HepG2 (cell line): ENCODE data around the gene NME1. TPM values are rescaled to one million over a fixed set of nuclear protein-coding genes. Genes with fewer than 3 reads are reported as not detected.

Source experiments
- DNMT1 ChIP-seq: sonication (generic); formaldehyde crosslinking; IDR thresholded peaks from 2 replicates; pipeline ENCODE4 v1.5.1; 2020; ENCODE audit warnings: mild to moderate bottlenecking, missing genetic modification reagents
- EHMT2 ChIP-seq: fragments of 200-600 bp; sonication (generic); IDR thresholded peaks from 2 replicates; pipeline ENCODE4 v1.7.0; 2017; ENCODE audit warnings: antibody characterized with exemption, low read depth, low read length, borderline replicate concordance
- ERF ChIP-seq: IDR thresholded peaks from 2 replicates; pipeline ENCODE4 v1.6.1; 2018; ENCODE audit warnings: missing biosample characterization, missing genetic modification reagents
- GATAD1 ChIP-seq: IDR thresholded peaks from 2 replicates; pipeline ENCODE4 v1.6.1; 2016; ENCODE audit warnings: missing genetic modification reagents, missing compliant biosample characterization
- HDAC6 ChIP-seq: fragments of 200-600 bp; sonication (generic); IDR thresholded peaks from 2 replicates; pipeline ENCODE4 v1.7.0; 2017; ENCODE audit warnings: mild to moderate bottlenecking, antibody characterized with exemption, low read length, low read depth
- KMT2A ChIP-seq: sonication (generic); formaldehyde crosslinking; IDR thresholded peaks from 2 replicates; pipeline ENCODE4 v1.4.0; 2020; ENCODE audit warnings: missing genetic modification reagents
- MBD4 ChIP-seq: IDR thresholded peaks from 2 replicates; pipeline ENCODE4 v1.6.1; 2012; ENCODE audit warnings: low read length, inconsistent platforms, borderline replicate concordance
- MED8 ChIP-seq: sonication (generic); formaldehyde crosslinking; IDR thresholded peaks from 2 replicates; pipeline ENCODE4 v1.8.1; 2023; ENCODE audit warnings: mild to moderate bottlenecking, missing genetic modification reagents; ENCODE audit not compliant: insufficient replicate concordance
- MIER3 ChIP-seq: IDR thresholded peaks from 2 replicates; pipeline ENCODE4 v1.6.1; 2016; ENCODE audit warnings: missing compliant biosample characterization, borderline replicate concordance
- RBM39 ChIP-seq: fragments of 200-400 bp; formaldehyde crosslinking; IDR thresholded peaks from one replicate; pipeline ENCODE4 v1.6.1; 2018; ENCODE audit warnings: antibody characterized with exemption, mild to moderate bottlenecking, low read depth, low read length; ENCODE audit not compliant: poor library complexity, severe bottlenecking
- SMARCE1 ChIP-seq: fragments of 450-650 bp; IDR thresholded peaks from 2 replicates; pipeline ENCODE4 v1.6.1; 2017; ENCODE audit warnings: borderline replicate concordance
- TBL1XR1 ChIP-seq: fragments of 150-350 bp; IDR thresholded peaks from 2 replicates; pipeline ENCODE4 v1.6.1; 2014; ENCODE audit warnings: borderline replicate concordance, low read length; ENCODE audit not compliant: partially characterized antibody
- YY1 ChIP-seq: IDR thresholded peaks from 2 replicates; pipeline ENCODE4 v1.6.1; 2011; ENCODE audit warnings: low read length, low read depth, moderate library complexity, mild to moderate bottlenecking; ENCODE audit not compliant: insufficient read depth, insufficient replicate concordance
- ZBTB3 ChIP-seq: sonication (generic); formaldehyde crosslinking; IDR thresholded peaks from 2 replicates; pipeline ENCODE4 v1.4.0; 2020; ENCODE audit warnings: low read depth, mild to moderate bottlenecking, moderate library complexity, missing genetic modification reagents, borderline replicate concordance
- ZFX ChIP-seq: sonication (generic); formaldehyde crosslinking; IDR thresholded peaks from 2 replicates; pipeline ENCODE4 v1.4.0; 2020; ENCODE audit warnings: mild to moderate bottlenecking, low read depth, missing genetic modification reagents, moderate library complexity
- ZFY ChIP-seq: sonication (generic); formaldehyde crosslinking; IDR thresholded peaks from 2 replicates; pipeline ENCODE4 v1.4.0; 2020; ENCODE audit warnings: missing genetic modification reagents
- ZMYM3 ChIP-seq: sonication (generic); formaldehyde crosslinking; IDR thresholded peaks from 2 replicates; pipeline ENCODE4 v1.5.1; 2020; ENCODE audit warnings: mild to moderate bottlenecking, missing genetic modification reagents
- polyA plus RNA-seq, 8 experiments: library from polyadenylated mRNA; depleted of rRNA in 3 of 8; stranded (reverse) in 7 of 8; unstranded in 1 of 8; fragments of >200 nt; fragmentation: Illumina TruSeq in 4 of 8; extraction: Trizol in 4 of 8; gene quantifications; 2 replicates each; pipeline versions ENCODE4 v1.2.1 to v1.2.3, GENCODE V29; 2011 to 2016; ENCODE audit warnings: low read depth in 4 of 8, missing spikeins in 1 of 8, mixed read lengths in 1 of 8; ENCODE audit not compliant: insufficient read depth in 1 of 8
- total RNA-seq, 5 experiments: library from RNA; depleted of rRNA; stranded (reverse); fragments of >200 nt; fragmentation: Illumina TruSeq; extraction: Trizol; gene quantifications; 2 replicates each; pipeline ENCODE4 v1.2.3, GENCODE V29; 2016; ENCODE audit warnings: low read depth in 1 of 5
- TF ChIP-seq, protein P1 (sequence below): sonication (generic); formaldehyde crosslinking; IDR thresholded peaks from 2 replicates; pipeline ENCODE4 v1.4.0; 2020; ENCODE audit warnings: missing genetic modification reagents
- TF ChIP-seq, protein P2 (sequence below): IDR thresholded peaks from 2 replicates; pipeline ENCODE4 v1.6.1; 2016; ENCODE audit warnings: low read depth, missing genetic modification reagents, missing compliant biosample characterization

NME1 gene
- total and polyA plus RNA-seq, 2 of the 13 experiments (the other 11 are each of a cell fraction or from before 2014, with no cell fraction given): 295 to 516 TPM

DNA sequence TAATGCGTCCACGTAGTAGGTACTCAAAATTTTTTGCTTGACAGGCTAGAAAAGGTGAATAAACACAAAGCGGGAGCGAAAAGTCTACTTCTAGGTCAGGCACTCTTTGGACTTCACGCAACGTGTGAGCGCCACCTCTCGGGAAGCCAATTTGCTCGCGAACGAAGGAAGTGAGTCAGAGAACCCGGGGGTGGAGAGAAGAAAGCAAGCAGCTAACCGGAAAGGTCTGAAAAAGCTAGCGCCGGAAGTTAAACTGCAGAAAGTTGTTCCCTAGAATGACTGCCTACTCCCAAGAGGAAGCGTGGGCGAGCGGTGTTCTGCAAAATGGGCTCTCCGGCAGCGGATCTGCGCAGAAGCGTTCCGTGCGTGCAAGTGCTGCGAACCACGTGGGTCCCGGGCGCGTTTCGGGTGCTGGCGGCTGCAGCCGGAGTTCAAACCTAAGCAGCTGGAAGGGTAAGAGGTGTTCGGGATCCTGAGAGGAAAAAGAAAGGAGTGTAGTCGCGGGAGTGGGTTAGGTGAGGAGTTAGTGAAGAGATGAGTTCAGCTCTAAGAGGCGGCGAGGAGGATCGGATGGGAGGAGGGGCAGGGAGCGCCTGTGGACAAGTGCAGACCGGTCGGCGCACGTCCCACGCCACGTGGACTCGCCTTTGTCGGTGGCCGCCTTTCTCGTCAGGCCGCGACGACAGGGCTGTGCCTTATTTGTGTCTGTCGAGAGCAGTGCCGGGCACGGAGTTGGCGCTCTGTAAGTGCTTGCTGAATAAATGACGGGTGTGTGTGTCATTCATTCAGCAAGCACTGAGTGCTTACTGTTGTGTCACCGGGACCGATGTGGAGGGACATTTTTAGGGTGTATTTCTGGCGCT is at the start of gene NME1 (continued):
- peak; percentile 96 for TF ChIP-seq TBL1XR1
- TF ChIP-seq RBM39: peak; percentile 100
- peak; percentile 100 for TF ChIP-seq KMT2A (CRISPR knock-in tag)
- peak; percentile 48; the same call in 1 of the 2 replicates for TF ChIP-seq EHMT2
- TF ChIP-seq HDAC6: no peak
- TF ChIP-seq, protein P1, sequence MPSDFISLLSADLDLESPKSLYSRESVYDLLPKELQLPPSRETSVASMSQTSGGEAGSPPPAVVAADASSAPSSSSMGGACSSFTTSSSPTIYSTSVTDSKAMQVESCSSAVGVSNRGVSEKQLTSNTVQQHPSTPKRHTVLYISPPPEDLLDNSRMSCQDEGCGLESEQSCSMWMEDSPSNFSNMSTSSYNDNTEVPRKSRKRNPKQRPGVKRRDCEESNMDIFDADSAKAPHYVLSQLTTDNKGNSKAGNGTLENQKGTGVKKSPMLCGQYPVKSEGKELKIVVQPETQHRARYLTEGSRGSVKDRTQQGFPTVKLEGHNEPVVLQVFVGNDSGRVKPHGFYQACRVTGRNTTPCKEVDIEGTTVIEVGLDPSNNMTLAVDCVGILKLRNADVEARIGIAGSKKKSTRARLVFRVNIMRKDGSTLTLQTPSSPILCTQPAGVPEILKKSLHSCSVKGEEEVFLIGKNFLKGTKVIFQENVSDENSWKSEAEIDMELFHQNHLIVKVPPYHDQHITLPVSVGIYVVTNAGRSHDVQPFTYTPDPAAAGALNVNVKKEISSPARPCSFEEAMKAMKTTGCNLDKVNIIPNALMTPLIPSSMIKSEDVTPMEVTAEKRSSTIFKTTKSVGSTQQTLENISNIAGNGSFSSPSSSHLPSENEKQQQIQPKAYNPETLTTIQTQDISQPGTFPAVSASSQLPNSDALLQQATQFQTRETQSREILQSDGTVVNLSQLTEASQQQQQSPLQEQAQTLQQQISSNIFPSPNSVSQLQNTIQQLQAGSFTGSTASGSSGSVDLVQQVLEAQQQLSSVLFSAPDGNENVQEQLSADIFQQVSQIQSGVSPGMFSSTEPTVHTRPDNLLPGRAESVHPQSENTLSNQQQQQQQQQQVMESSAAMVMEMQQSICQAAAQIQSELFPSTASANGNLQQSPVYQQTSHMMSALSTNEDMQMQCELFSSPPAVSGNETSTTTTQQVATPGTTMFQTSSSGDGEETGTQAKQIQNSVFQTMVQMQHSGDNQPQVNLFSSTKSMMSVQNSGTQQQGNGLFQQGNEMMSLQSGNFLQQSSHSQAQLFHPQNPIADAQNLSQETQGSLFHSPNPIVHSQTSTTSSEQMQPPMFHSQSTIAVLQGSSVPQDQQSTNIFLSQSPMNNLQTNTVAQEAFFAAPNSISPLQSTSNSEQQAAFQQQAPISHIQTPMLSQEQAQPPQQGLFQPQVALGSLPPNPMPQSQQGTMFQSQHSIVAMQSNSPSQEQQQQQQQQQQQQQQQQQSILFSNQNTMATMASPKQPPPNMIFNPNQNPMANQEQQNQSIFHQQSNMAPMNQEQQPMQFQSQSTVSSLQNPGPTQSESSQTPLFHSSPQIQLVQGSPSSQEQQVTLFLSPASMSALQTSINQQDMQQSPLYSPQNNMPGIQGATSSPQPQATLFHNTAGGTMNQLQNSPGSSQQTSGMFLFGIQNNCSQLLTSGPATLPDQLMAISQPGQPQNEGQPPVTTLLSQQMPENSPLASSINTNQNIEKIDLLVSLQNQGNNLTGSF (CRISPR knock-in tag): peak; percentile 93
- peak; percentile 94 for TF ChIP-seq MED8 (CRISPR knock-in tag)
- TF ChIP-seq DNMT1: peak; percentile 98; the same call in 1 of the 2 replicates
- TF ChIP-seq SMARCE1: no peak
- TF ChIP-seq ZFY (CRISPR knock-in tag): peak; percentile 84
- TF ChIP-seq YY1: peak; percentile 88
- peak; percentile 100 for TF ChIP-seq ERF (CRISPR knock-in tag)
- peak; percentile 99 for TF ChIP-seq GATAD1 (CRISPR knock-in tag)
- TF ChIP-seq MBD4: peak; percentile 34; the same call in 1 of the 2 replicates
- peak; percentile 99 for TF ChIP-seq MIER3 (CRISPR knock-in tag)
- TF ChIP-seq, protein P2, sequence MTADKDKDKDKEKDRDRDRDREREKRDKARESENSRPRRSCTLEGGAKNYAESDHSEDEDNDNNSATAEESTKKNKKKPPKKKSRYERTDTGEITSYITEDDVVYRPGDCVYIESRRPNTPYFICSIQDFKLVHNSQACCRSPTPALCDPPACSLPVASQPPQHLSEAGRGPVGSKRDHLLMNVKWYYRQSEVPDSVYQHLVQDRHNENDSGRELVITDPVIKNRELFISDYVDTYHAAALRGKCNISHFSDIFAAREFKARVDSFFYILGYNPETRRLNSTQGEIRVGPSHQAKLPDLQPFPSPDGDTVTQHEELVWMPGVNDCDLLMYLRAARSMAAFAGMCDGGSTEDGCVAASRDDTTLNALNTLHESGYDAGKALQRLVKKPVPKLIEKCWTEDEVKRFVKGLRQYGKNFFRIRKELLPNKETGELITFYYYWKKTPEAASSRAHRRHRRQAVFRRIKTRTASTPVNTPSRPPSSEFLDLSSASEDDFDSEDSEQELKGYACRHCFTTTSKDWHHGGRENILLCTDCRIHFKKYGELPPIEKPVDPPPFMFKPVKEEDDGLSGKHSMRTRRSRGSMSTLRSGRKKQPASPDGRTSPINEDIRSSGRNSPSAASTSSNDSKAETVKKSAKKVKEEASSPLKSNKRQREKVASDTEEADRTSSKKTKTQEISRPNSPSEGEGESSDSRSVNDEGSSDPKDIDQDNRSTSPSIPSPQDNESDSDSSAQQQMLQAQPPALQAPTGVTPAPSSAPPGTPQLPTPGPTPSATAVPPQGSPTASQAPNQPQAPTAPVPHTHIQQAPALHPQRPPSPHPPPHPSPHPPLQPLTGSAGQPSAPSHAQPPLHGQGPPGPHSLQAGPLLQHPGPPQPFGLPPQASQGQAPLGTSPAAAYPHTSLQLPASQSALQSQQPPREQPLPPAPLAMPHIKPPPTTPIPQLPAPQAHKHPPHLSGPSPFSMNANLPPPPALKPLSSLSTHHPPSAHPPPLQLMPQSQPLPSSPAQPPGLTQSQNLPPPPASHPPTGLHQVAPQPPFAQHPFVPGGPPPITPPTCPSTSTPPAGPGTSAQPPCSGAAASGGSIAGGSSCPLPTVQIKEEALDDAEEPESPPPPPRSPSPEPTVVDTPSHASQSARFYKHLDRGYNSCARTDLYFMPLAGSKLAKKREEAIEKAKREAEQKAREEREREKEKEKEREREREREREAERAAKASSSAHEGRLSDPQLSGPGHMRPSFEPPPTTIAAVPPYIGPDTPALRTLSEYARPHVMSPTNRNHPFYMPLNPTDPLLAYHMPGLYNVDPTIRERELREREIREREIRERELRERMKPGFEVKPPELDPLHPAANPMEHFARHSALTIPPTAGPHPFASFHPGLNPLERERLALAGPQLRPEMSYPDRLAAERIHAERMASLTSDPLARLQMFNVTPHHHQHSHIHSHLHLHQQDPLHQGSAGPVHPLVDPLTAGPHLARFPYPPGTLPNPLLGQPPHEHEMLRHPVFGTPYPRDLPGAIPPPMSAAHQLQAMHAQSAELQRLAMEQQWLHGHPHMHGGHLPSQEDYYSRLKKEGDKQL: peak; percentile 94
- TF ChIP-seq ZBTB3 (CRISPR knock-in tag): peak; percentile 96
- peak; percentile 90 for TF ChIP-seq ZMYM3 (CRISPR knock-in tag)
- TF ChIP-seq ZFX (CRISPR knock-in tag): peak; percentile 93
